HG02759 (cell line): ENCODE measurements around the gene PAPOLA.
A peak's percentile ranks its signal among the peaks of the same experiment; 100 is the strongest.

Source experiments
- ATAC-seq: cut with Tn5 transposase; IDR thresholded peaks from one replicate; pipeline ENCODE4 v1.9.1; 2021; ENCODE audit warnings: mild to moderate bottlenecking, moderate library complexity; ENCODE audit not compliant: unreplicated experiment

Gene PAPOLA

GRCh38 chr14:96564389-96564788 is 62.2 kb downstream of the PAPOLA start:
- no peak for ATAC-seq

GRCh38 chr14:96565811-96566210 is 63.6 kb downstream of the PAPOLA start:
- no peak for ATAC-seq

- ATAC-seq, result peak; percentile 61
Observed at GRCh38 chr14:96567289-96567899, 65.2 kb downstream of the PAPOLA start.

GRCh38 chr14:96568621-96569020 is 66.4 kb downstream of the PAPOLA start:
- no peak for ATAC-seq

- no peak for ATAC-seq
Observed at GRCh38 chr14:96571311-96571710, 69.1 kb downstream of the PAPOLA start.

GRCh38 chr14:96573473-96574100 is 71.4 kb downstream of the PAPOLA start:
- no peak for ATAC-seq

- ATAC-seq, result no peak
Observed at GRCh38 chr14:96574171-96574632, 72.0 kb downstream of the PAPOLA start.

- ATAC-seq, result no peak
Observed at GRCh38 chr14:96574633-96575632, 72.8 kb downstream of the PAPOLA start.

- ATAC-seq, result no peak
Observed at GRCh38 chr14:96576359-96576758, 74.2 kb downstream of the PAPOLA start.

- ATAC-seq, result no peak
Observed at GRCh38 chr14:96576937-96577336, 74.8 kb downstream of the PAPOLA start.

GRCh38 chr14:96578619-96579018 is 76.4 kb downstream of the PAPOLA start:
- no peak for ATAC-seq

GRCh38 chr14:96579358-96579757 is 77.2 kb downstream of the PAPOLA start:
- ATAC-seq, result no peak

- no peak for ATAC-seq
Observed at GRCh38 chr14:96579855-96580254, 77.7 kb downstream of the PAPOLA start.

- ATAC-seq, result no peak
Observed at GRCh38 chr14:96580566-96580965, 78.4 kb downstream of the PAPOLA start.

GRCh38 chr14:96581026-96581425 is 78.8 kb downstream of the PAPOLA start:
- ATAC-seq, result no peak

- ATAC-seq, result no peak
Observed at GRCh38 chr14:96581902-96582301, 79.7 kb downstream of the PAPOLA start.

GRCh38 chr14:96582411-96582961 is 80.3 kb downstream of the PAPOLA start:
- ATAC-seq, result no peak

- no peak for ATAC-seq
Observed at GRCh38 chr14:96582995-96583394, 80.8 kb downstream of the PAPOLA start.

GRCh38 chr14:96583569-96584041 is 81.4 kb downstream of the PAPOLA start:
- ATAC-seq, result no peak

GRCh38 chr14:96584199-96584906 is 82.2 kb downstream of the PAPOLA start:
- ATAC-seq, result peak; percentile 79
